Measurements from ENCODE around the gene ZEB1. TPM values are rescaled to one million over a fixed set of nuclear protein-coding genes. Genes with fewer than 3 reads are reported as not detected.

The ZEB1 gene
- total and polyA plus RNA-seq, 2 of the 4 experiments (the other 2 are of a cell fraction), result 23.7 to 108 TPM

DNA sequence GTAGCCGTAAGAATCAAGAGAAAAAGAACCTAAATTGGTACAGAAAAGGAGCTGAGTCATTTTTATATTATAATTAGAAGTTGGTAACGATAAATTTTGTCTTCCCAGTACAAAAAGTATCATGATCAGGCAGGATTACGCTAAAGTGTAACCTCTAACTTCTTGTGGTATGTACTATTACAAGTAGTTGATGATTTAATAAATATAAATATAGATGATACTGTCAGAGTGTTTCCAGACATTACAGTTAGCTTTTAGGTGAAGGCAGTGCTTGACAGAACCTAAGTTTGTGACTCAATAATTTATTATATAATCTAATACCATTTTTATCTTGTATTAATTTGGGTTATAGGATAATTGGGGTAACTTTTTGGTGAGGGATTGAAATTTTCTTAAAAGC lies 53.4 kb downstream of the ZEB1 start:
- peaks cover 87% of the 10 kb centered on the region for H4K20me1 ChIP-seq (ENCODE audit: insufficient read depth, low read length)
- H3K4me2 ChIP-seq (ENCODE audit: low read depth, low read length), result no peak overlapping the region
- no TSS peak for BruUV-seq (replicated peaks)
- peaks cover 2% of the 10 kb centered on the region; the same call in 1 of the 2 replicates for H3K4me1 ChIP-seq (ENCODE audit: control insufficient read depth, insufficient read depth, low read length)
- no peak overlapping the region for H2BK120ac ChIP-seq (ENCODE audit: low read depth, low read length)
- CTCF ChIA-PET, result no interaction called here
- in situ Hi-C loops (cut with MboI; ENCODE audit: low sequenced_read_pairs), result no loop called here
- no peak overlapping the region for H2BK20ac ChIP-seq (ENCODE audit: low read depth, low read length)
- peaks cover 5% of the 10 kb centered on the region; the same call in 1 of the 2 replicates for H3K9me1 ChIP-seq (ENCODE audit: insufficient read depth, low read length)
- H3K9me3 ChIP-seq (ENCODE audit: control insufficient read depth, insufficient read depth, low read length), result no peaks in the 10 kb centered on the region
- H3K14ac ChIP-seq (replicated peaks; ENCODE audit: low read depth, low read length), result no peak overlapping the region
- H3K36me3 ChIP-seq (ENCODE audit: control insufficient read depth, insufficient read depth, low read length), result no peaks in the 10 kb centered on the region
- dilution Hi-C loops (cut with HindIII; ENCODE audit: low sequenced_read_pairs, unreplicated experiment), result no loop called here
- H3K56ac ChIP-seq (ENCODE audit: extremely low read depth, insufficient read depth, low read length), result no peak overlapping the region
- no peak overlapping the region for H3K27ac ChIP-seq (ENCODE audit: insufficient read depth, low read length)
- no peak overlapping the region for H2AK9ac ChIP-seq (replicated peaks; ENCODE audit: low read depth, low read length, poor library complexity)
- no peaks in the 10 kb centered on the region for H3K27me3 ChIP-seq (ENCODE audit: control insufficient read depth, insufficient read depth, low read length)
- intact Hi-C loops (cut with micrococcal nuclease), result no loop called here
- no CpG with 5 or more reads among the region's 3 CpGs for WGBS, 2 experiments (ENCODE audit: extremely low coverage in 2 of 2, insufficient read length in 1 of 2)
- peaks cover 0 to 47% of the 10 kb centered on the region in 2 experiments; a peak in 3 of 4 replicates for H3K79me1 ChIP-seq (ENCODE audit: low read depth in 1 of 2, low read length in 2 of 2)
- H3K23ac ChIP-seq (ENCODE audit: low read depth, low read length), result no peak overlapping the region
- no peak overlapping the region for H4K8ac ChIP-seq (ENCODE audit: low read depth in 2 of 2, low read length in 2 of 2)
- H4K5ac ChIP-seq (ENCODE audit: low read depth, low read length), result no peak overlapping the region
- H3K4me3 ChIP-seq (ENCODE audit: insufficient read depth, low read depth, low read length), result no peak overlapping the region
- POLR2A ChIA-PET (ENCODE audit: unreplicated experiment), result no interaction called here
- H3K18ac ChIP-seq (ENCODE audit: low read depth, low read length), result no peak overlapping the region
- TF ChIP-seq CHD1 (IDR thresholded peaks at IDR 0.05; ENCODE audit: low read depth, low read length) (no peak), POLR2A (IDR thresholded peaks at IDR 0.05; ENCODE audit: low read depth, low read length) (no peak), RFX5 (IDR thresholded peaks at IDR 0.05; ENCODE audit: low read depth, low read length) (no peak), RAD21 (IDR thresholded peaks at IDR 0.05; ENCODE audit: low read length) (no peak), SMC3 (IDR thresholded peaks at IDR 0.05; ENCODE audit: low read depth, low read length) (no peak), RCOR1 (IDR thresholded peaks at IDR 0.05; ENCODE audit: insufficient replicate concordance, low read length) (no peak), MXI1 (IDR thresholded peaks at IDR 0.05; ENCODE audit: borderline replicate concordance, low read depth, low read length) (no peak), MAZ (IDR thresholded peaks at IDR 0.05; ENCODE audit: borderline replicate concordance, low read depth, low read length) (no peak), USF2 (IDR thresholded peaks at IDR 0.05; ENCODE audit: low read depth, low read length) (no peak), CEBPB (IDR thresholded peaks at IDR 0.05; ENCODE audit: low read depth, low read length) (no peak), MAFK (IDR thresholded peaks at IDR 0.05; ENCODE audit: low read depth, low read length) (no peak), BHLHE40 (IDR thresholded peaks at IDR 0.05; ENCODE audit: low read depth, low read length) (no peak), NFE2L2 (IDR thresholded peaks at IDR 0.05; ENCODE audit: low read depth, low read length) (no peak), ELK1 (IDR thresholded peaks at IDR 0.05; ENCODE audit: borderline replicate concordance, low read depth, low read length) (no peak), FOS (IDR thresholded peaks at IDR 0.05; ENCODE audit: low read depth, low read length) (no peak)
- H2AK5ac ChIP-seq (ENCODE audit: low read depth, low read length), result no peak overlapping the region
- no peak overlapping the region for H2AFZ ChIP-seq (replicated peaks; ENCODE audit: low read length, poor library complexity)
- H3K4ac ChIP-seq (ENCODE audit: low read depth, low read length), result no peak overlapping the region
- H3K9ac ChIP-seq (ENCODE audit: low read depth, low read length), result no peak overlapping the region
- no peak overlapping the region for H2BK15ac ChIP-seq (ENCODE audit: low read depth, low read length)
- no peak overlapping the region for H2BK5ac ChIP-seq (ENCODE audit: low read depth, low read length, poor library complexity, severe bottlenecking)
- ATAC-seq (ENCODE audit: low read depth), result no peak
- no peak for DNase-seq
- no peak overlapping the region for H4K91ac ChIP-seq (ENCODE audit: insufficient read depth, low read depth, low read length)
